HepG2 (cell line): ENCODE data around the gene APBB3. TPM values are rescaled to one million over a fixed set of nuclear protein-coding genes. Genes with fewer than 3 reads are reported as not detected.

Source experiments
- BHLHE40 ChIP-seq: IDR thresholded peaks from 2 replicates; pipeline ENCODE4 v1.6.1; 2011; ENCODE audit warnings: low read length, improper control_type of control experiment
- CBX1 ChIP-seq: IDR thresholded peaks from one replicate; pipeline ENCODE4 v1.6.1; 2016; ENCODE audit warnings: antibody characterized with exemption, low read depth
- GABPA ChIP-seq, 2 experiments: IDR thresholded peaks; 2 replicates each; pipeline ENCODE4 v1.6.1; 2011 to 2016; ENCODE audit warnings: low read depth in 2 of 2, low read length in 1 of 2, missing biosample characterization in 1 of 2, missing genetic modification characterization in 1 of 2
- GLMP ChIP-seq: sonication (generic); formaldehyde crosslinking; IDR thresholded peaks from 2 replicates; pipeline ENCODE4 v1.9.0; 2021; ENCODE audit warnings: missing genetic modification reagents, mild to moderate bottlenecking, borderline replicate concordance
- GZF1 ChIP-seq: sonication (generic); formaldehyde crosslinking; IDR thresholded peaks from 2 replicates; pipeline ENCODE4 v1.5.1; 2020; ENCODE audit warnings: mild to moderate bottlenecking, missing genetic modification reagents
- HOXA3 ChIP-seq: sonication (generic); formaldehyde crosslinking; IDR thresholded peaks from 2 replicates; pipeline ENCODE4 v1.5.0; 2020; ENCODE audit warnings: missing genetic modification reagents
- KLF6 ChIP-seq: IDR thresholded peaks from 2 replicates; pipeline ENCODE4 v1.8.0; 2016; ENCODE audit warnings: missing biosample characterization, missing genetic modification reagents
- MED1 ChIP-seq: sonication (generic); formaldehyde crosslinking; IDR thresholded peaks from 2 replicates; pipeline ENCODE4 v1.4.0; 2020; ENCODE audit warnings: missing genetic modification reagents
- MTA3 ChIP-seq: sonication (generic); formaldehyde crosslinking; IDR thresholded peaks from 2 replicates; pipeline ENCODE4 v1.4.0; 2020; ENCODE audit warnings: missing genetic modification reagents
- NFKBIZ ChIP-seq: IDR thresholded peaks from 2 replicates; pipeline ENCODE4 v1.6.1; 2018; ENCODE audit warnings: missing genetic modification reagents, missing compliant biosample characterization
- NR2F2 ChIP-seq: IDR thresholded peaks from 2 replicates; pipeline ENCODE4 v1.6.1; 2012; ENCODE audit warnings: low read depth, inconsistent platforms, borderline replicate concordance
- PCBP1 ChIP-seq: fragments of 200-400 bp; formaldehyde crosslinking; IDR thresholded peaks from 2 replicates; pipeline ENCODE4 v1.6.1; 2017; ENCODE audit warnings: mild to moderate bottlenecking, low read depth, low read length, borderline replicate concordance
- PPARG ChIP-seq: conservative IDR thresholded peaks from 2 replicates; pipeline ENCODE4 v1.6.1; 2016; ENCODE audit warnings: missing biosample characterization, missing genetic modification reagents
- SNAPC4 ChIP-seq: sonication (generic); formaldehyde crosslinking; IDR thresholded peaks from 2 replicates; pipeline ENCODE4 v1.4.0; 2020; ENCODE audit warnings: mild to moderate bottlenecking, missing genetic modification reagents
- TERF1 ChIP-seq: sonication (generic); formaldehyde crosslinking; IDR thresholded peaks from 2 replicates; pipeline ENCODE4 v1.8.0; 2022; ENCODE audit warnings: mild to moderate bottlenecking, missing genetic modification reagents, moderate library complexity
- TFE3 ChIP-seq: IDR thresholded peaks from 2 replicates; pipeline ENCODE4 v1.6.1; 2016
- ZKSCAN5 ChIP-seq: sonication (generic); formaldehyde crosslinking; IDR thresholded peaks from 2 replicates; pipeline ENCODE4 v1.5.1; 2020; ENCODE audit warnings: mild to moderate bottlenecking, missing genetic modification reagents
- ZNF124 ChIP-seq: sonication (generic); formaldehyde crosslinking; IDR thresholded peaks from 2 replicates; pipeline ENCODE4 v1.4.0; 2020; ENCODE audit warnings: missing genetic modification reagents
- ZNF263 ChIP-seq: sonication (generic); formaldehyde crosslinking; IDR thresholded peaks from 2 replicates; pipeline ENCODE4 v1.4.0; 2020; ENCODE audit warnings: missing genetic modification reagents
- ZNF350 ChIP-seq: sonication (generic); formaldehyde crosslinking; IDR thresholded peaks from 2 replicates; pipeline ENCODE4 v1.4.0; 2020; ENCODE audit warnings: mild to moderate bottlenecking, low read depth, missing genetic modification reagents, borderline replicate concordance
- ZNF549 ChIP-seq: sonication (generic); formaldehyde crosslinking; IDR thresholded peaks from 2 replicates; pipeline ENCODE4 v1.5.0; 2020; ENCODE audit warnings: missing genetic modification reagents
- ZNF558 ChIP-seq: sonication (generic); formaldehyde crosslinking; IDR thresholded peaks from 2 replicates; pipeline ENCODE4 v1.9.0; 2022; ENCODE audit warnings: mild to moderate bottlenecking, missing genetic modification reagents, borderline replicate concordance
- ZNF768 ChIP-seq: sonication (generic); formaldehyde crosslinking; IDR thresholded peaks from 2 replicates; pipeline ENCODE4 v1.4.0; 2020; ENCODE audit warnings: missing genetic modification reagents
- polyA plus RNA-seq, 8 experiments: library from polyadenylated mRNA; depleted of rRNA in 3 of 8; stranded (reverse) in 7 of 8; unstranded in 1 of 8; fragments of >200 nt; fragmentation: Illumina TruSeq in 4 of 8; extraction: Trizol in 4 of 8; gene quantifications; 2 replicates each; pipeline versions ENCODE4 v1.2.1 to v1.2.3, GENCODE V29; 2011 to 2016; ENCODE audit warnings: low read depth in 4 of 8, missing spikeins in 1 of 8, mixed read lengths in 1 of 8; ENCODE audit not compliant: insufficient read depth in 1 of 8
- total RNA-seq, 5 experiments: library from RNA; depleted of rRNA; stranded (reverse); fragments of >200 nt; fragmentation: Illumina TruSeq; extraction: Trizol; gene quantifications; 2 replicates each; pipeline ENCODE4 v1.2.3, GENCODE V29; 2016; ENCODE audit warnings: low read depth in 1 of 5

The APBB3 gene
- total and polyA plus RNA-seq, 2 of the 13 experiments (the other 11 are each of a cell fraction or from before 2014, with no cell fraction given): 0.38 to 0.78 TPM

GRCh38 chr5:140557136-140557805, 7.1 kb downstream of the APBB3 start, which contains the start of gene SRA1 (continued):
- TF ChIP-seq NR2F2 (peak; percentile 41; the same call in 1 of the 2 replicates), ZNF263 (CRISPR knock-in tag) (no peak), PPARG (CRISPR knock-in tag) (peak; percentile 12; the same call in 1 of the 2 replicates), KLF6 (CRISPR knock-in tag) (peak; percentile 59; the same call in 1 of the 2 replicates), ZNF350 (CRISPR knock-in tag) (peak; percentile 85; the same call in 1 of the 2 replicates), HOXA3 (CRISPR knock-in tag) (peak; percentile 88), ZNF549 (CRISPR knock-in tag) (no peak), GLMP (CRISPR knock-in tag) (no peak), SNAPC4 (CRISPR knock-in tag) (no peak), TERF1 (CRISPR knock-in tag) (no peak), TFE3 (CRISPR knock-in tag) (peak; percentile 67; the same call in 1 of the 2 replicates), BHLHE40 (peak; percentile 15; the same call in 1 of the 2 replicates), NFKBIZ (CRISPR knock-in tag) (peak; percentile 64; the same call in 1 of the 2 replicates), ZNF768 (CRISPR knock-in tag) (peak; percentile 75), ZKSCAN5 (CRISPR knock-in tag) (no peak), GABPA (IDR thresholded peaks at IDR 0.05; ENCODE audit: low read depth, low read length) (peak; percentile 93), GABPA (CRISPR knock-in tag; IDR thresholded peaks at IDR 0.05; ENCODE audit: low read depth) (peak; percentile 98), GZF1 (CRISPR knock-in tag) (no peak), PCBP1 (no peak), ZNF558 (CRISPR knock-in tag) (peak; percentile 86; the same call in 1 of the 2 replicates), CBX1 (peak; percentile 55), MTA3 (CRISPR knock-in tag) (no peak), ZNF124 (peak; percentile 88), MED1 (CRISPR knock-in tag) (peak; percentile 79)
